PFSK-1 (cell line): ENCODE results near the gene ZNF189.

ENCODE experiments used
- FOXP2 ChIP-seq: optimal IDR thresholded peaks from 2 replicates; pipeline ENCODE3; 2011; ENCODE audit warnings: borderline replicate concordance, control low read depth, inconsistent platforms; ENCODE audit not compliant: insufficient read depth; ENCODE audit errors: extremely low read length, extremely low read depth
- POLR2AphosphoS5 ChIP-seq: IDR thresholded peaks from 2 replicates; pipeline ENCODE4 v1.6.1; 2012; ENCODE audit warnings: low read depth, mild to moderate bottlenecking, control low read depth, low read length, moderate library complexity
- REST ChIP-seq, 2 experiments: IDR thresholded peaks; 2 replicates each; pipeline versions ENCODE4 v1.6.1 to v1.8.0; 2011 to 2012; ENCODE audit warnings: low read depth in 2 of 2, low read length in 2 of 2, control low read depth in 1 of 2, inconsistent platforms in 1 of 2, mild to moderate bottlenecking in 1 of 2, moderate library complexity in 1 of 2; ENCODE audit not compliant: insufficient read depth in 1 of 2
- SIN3A ChIP-seq: IDR thresholded peaks from 2 replicates; pipeline ENCODE4 v1.6.1; 2012; ENCODE audit warnings: mild to moderate bottlenecking, low read length, moderate library complexity, borderline replicate concordance; ENCODE audit not compliant: insufficient read depth
- TAF1 ChIP-seq: IDR thresholded peaks from 2 replicates; pipeline ENCODE4 v1.6.1; 2012; ENCODE audit warnings: low read length, control low read depth, borderline replicate concordance; ENCODE audit not compliant: insufficient read depth

Gene ZNF189

GRCh38 chr9:101432740-101433139 is 34.1 kb downstream of the ZNF189 start:
- TF ChIP-seq REST (IDR thresholded peaks at IDR 0.05; ENCODE audit: insufficient read depth in 1 of 2, low read depth in 2 of 2, low read length in 2 of 2) (no peak), FOXP2 (no peak), TAF1 (no peak), POLR2AphosphoS5 (no peak), SIN3A (no peak)

GRCh38 chr9:101433229-101433628 is 34.6 kb downstream of the ZNF189 start:
- TF ChIP-seq SIN3A (no peak), POLR2AphosphoS5 (no peak), FOXP2 (no peak), TAF1 (no peak), REST (IDR thresholded peaks at IDR 0.05; ENCODE audit: insufficient read depth in 1 of 2, low read depth in 2 of 2, low read length in 2 of 2) (no peak)

- no peak for TF ChIP-seq POLR2AphosphoS5
- TF ChIP-seq TAF1: no peak
- TF ChIP-seq FOXP2: no peak
- TF ChIP-seq REST (IDR thresholded peaks at IDR 0.05; ENCODE audit: insufficient read depth in 1 of 2, low read depth in 2 of 2, low read length in 2 of 2): no peak
- TF ChIP-seq SIN3A: no peak
Observed at GRCh38 chr9:101434998-101435397, 36.3 kb downstream of the ZNF189 start.

DNA sequence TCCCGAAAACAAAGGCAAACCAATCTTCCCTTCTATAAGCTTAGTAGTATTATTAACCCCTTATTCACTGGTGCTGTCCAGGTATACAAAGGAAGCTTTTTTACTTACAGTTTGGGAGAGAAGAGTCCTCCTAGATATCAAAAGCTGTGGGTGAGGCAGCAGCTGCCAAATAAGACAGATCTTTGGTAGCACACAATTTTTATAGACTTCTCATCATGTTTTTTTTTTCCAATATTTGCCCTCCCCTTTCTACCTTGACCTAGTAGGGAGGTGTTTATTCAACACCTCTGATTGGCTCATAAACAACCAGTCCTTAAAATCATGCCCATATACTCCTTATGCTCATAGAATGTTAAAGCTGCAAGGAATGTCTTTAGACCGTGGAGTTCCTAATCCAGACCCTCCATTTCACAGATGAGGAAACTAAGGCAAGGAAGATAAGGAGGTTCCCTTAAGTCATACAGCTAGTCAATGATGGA is 37.0 kb downstream of the ZNF189 start, which contains the start of gene ALDOB:
Gene ALDOB, minus strand, starts transcription at position 174 of the 479 bp plus-strand sequence. CDS start 4,887 bp downstream, outside the sequence.
- TF ChIP-seq SIN3A (no peak), TAF1 (no peak), POLR2AphosphoS5 (no peak), FOXP2 (no peak), REST (IDR thresholded peaks at IDR 0.05; ENCODE audit: insufficient read depth in 1 of 2, low read depth in 2 of 2, low read length in 2 of 2) (no peak)

GRCh38 chr9:101437806-101438232 is 39.2 kb downstream of the ZNF189 start:
- TF ChIP-seq REST (IDR thresholded peaks at IDR 0.05; ENCODE audit: insufficient read depth in 1 of 2, low read depth in 2 of 2, low read length in 2 of 2) (no peak), FOXP2 (no peak), SIN3A (no peak), POLR2AphosphoS5 (no peak), TAF1 (no peak)
